ENCODE measurements around the gene PRPF18.

PRPF18 gene

GRCh38 chr10:13608246-13608853, 21.6 kb downstream of the PRPF18 start:
- no peak for DNase-seq

- DNase-seq = no peak
Measured at GRCh38 chr10:13612654-13613373, 26.0 kb downstream of the PRPF18 start.

- DNase-seq = no peak
Measured at GRCh38 chr10:13613519-13613918, 26.8 kb downstream of the PRPF18 start.

- DNase-seq = no peak
Measured at GRCh38 chr10:13614530-13615332, 28.0 kb downstream of the PRPF18 start.

GRCh38 chr10:13615650-13616300, 29.0 kb downstream of the PRPF18 start:
- DNase-seq = no peak

- DNase-seq = no peak
Measured at GRCh38 chr10:13617116-13617515, 30.4 kb downstream of the PRPF18 start.

GRCh38 chr10:13621931-13622330, 35.2 kb downstream of the PRPF18 start:
- DNase-seq = no peak

GRCh38 chr10:13624630-13625029, 37.9 kb downstream of the PRPF18 start:
- no peak for DNase-seq

GRCh38 chr10:13627459-13628310, 40.9 kb downstream of the PRPF18 start:
- no peak for DNase-seq

GRCh38 chr10:13628661-13629060, 41.9 kb downstream of the PRPF18 start:
- DNase-seq = no peak

GRCh38 chr10:13629116-13629515, 42.4 kb downstream of the PRPF18 start:
- DNase-seq = no peak

- no peak for DNase-seq
Measured at GRCh38 chr10:13630231-13630630, 43.5 kb downstream of the PRPF18 start.

GRCh38 chr10:13631594-13631993, 44.8 kb downstream of the PRPF18 start:
- DNase-seq = no peak

GRCh38 chr10:13632440-13632839, 45.7 kb downstream of the PRPF18 start:
- no peak for DNase-seq

- no peak for DNase-seq
Measured at GRCh38 chr10:13632884-13633440, 46.2 kb downstream of the PRPF18 start.

- DNase-seq = no peak
Measured at GRCh38 chr10:13633689-13634088, 46.9 kb downstream of the PRPF18 start.

GRCh38 chr10:13634207-13634606, 47.4 kb downstream of the PRPF18 start:
- DNase-seq = no peak

GRCh38 chr10:13636776-13637175, 50.0 kb downstream of the PRPF18 start:
- no peak for DNase-seq

- DNase-seq = no peak
Measured at GRCh38 chr10:13637303-13637856, 50.6 kb downstream of the PRPF18 start.

- DNase-seq = no peak
Measured at GRCh38 chr10:13637894-13638293, 51.1 kb downstream of the PRPF18 start.

GRCh38 chr10:13642293-13642692, 55.5 kb downstream of the PRPF18 start:
- DNase-seq = no peak

- DNase-seq = no peak
Measured at GRCh38 chr10:13643016-13643415, 56.3 kb downstream of the PRPF18 start.
